SK-N-SH (cell line): ENCODE results near the gene PRR16.

ENCODE experiments used
- CTCF ChIP-seq: fragments of 200-600 bp; sonication (generic); IDR thresholded peaks from 2 replicates; pipeline ENCODE4 v1.6.1; 2017; ENCODE audit warnings: antibody characterized with exemption, mild to moderate bottlenecking, moderate library complexity
- GATA2 ChIP-seq: sonication (generic); formaldehyde crosslinking; IDR thresholded peaks from 2 replicates; pipeline ENCODE4 v1.5.0; 2020; ENCODE audit warnings: mild to moderate bottlenecking, missing genetic modification reagents
- RAD21 ChIP-seq: IDR thresholded peaks from 2 replicates; pipeline ENCODE4 v1.6.1; 2012; ENCODE audit warnings: mild to moderate bottlenecking, low read length
- RCOR1 ChIP-seq: fragments of 150-350 bp; IDR thresholded peaks from 2 replicates; pipeline ENCODE4 v1.6.1; 2017; ENCODE audit warnings: antibody characterized with exemption, low read length
- RXRA ChIP-seq: IDR thresholded peaks from 2 replicates; pipeline ENCODE4 v1.4.0; 2012; ENCODE audit warnings: low read depth, mild to moderate bottlenecking, borderline replicate concordance
- SMC3 ChIP-seq: IDR thresholded peaks from 2 replicates; pipeline ENCODE4 v1.6.1; 2012; ENCODE audit warnings: low read depth, low read length, improper control_type of control experiment
- TEAD4 ChIP-seq: IDR thresholded peaks from 2 replicates; pipeline ENCODE4 v1.4.0; 2012; ENCODE audit warnings: mild to moderate bottlenecking, borderline replicate concordance; ENCODE audit not compliant: insufficient read depth
- YY1 ChIP-seq: IDR thresholded peaks from 2 replicates; pipeline ENCODE4 v1.4.0; 2012; ENCODE audit warnings: low read depth, mild to moderate bottlenecking

GRCh38 chr5:120518581-120518980 lies 54.5 kb downstream of the PRR16 start:
- TF ChIP-seq TEAD4 (no peak), YY1 (no peak), CTCF (no peak), RCOR1 (no peak), GATA2 (no peak), RAD21 (no peak), RXRA (no peak), SMC3 (no peak)
